ENCODE measurements around the gene PRMT2.

- TF ChIP-seq RAD21 (IDR thresholded peaks at IDR 0.05; ENCODE audit: low read depth), result no peak
- no peak for TF ChIP-seq TAF1 (IDR thresholded peaks at IDR 0.05; ENCODE audit: low read depth)
- no peak for TF ChIP-seq MAX (IDR thresholded peaks at IDR 0.05)
- no peak for TF ChIP-seq FOXM1 (IDR thresholded peaks at IDR 0.05; ENCODE audit: borderline replicate concordance, low read depth)
- TF ChIP-seq ZBTB7A (IDR thresholded peaks at IDR 0.05; ENCODE audit: low read depth), result no peak
- no peak for TF ChIP-seq EGR1 (IDR thresholded peaks at IDR 0.05)
- no peak for TF ChIP-seq REST (IDR thresholded peaks at IDR 0.05; ENCODE audit: low read depth)
- TF ChIP-seq NFIC (IDR thresholded peaks at IDR 0.05), result no peak
- TF ChIP-seq CEBPB (IDR thresholded peaks at IDR 0.05), result no peak
- no peak for TF ChIP-seq USF1 (IDR thresholded peaks at IDR 0.05)
- no peak for TF ChIP-seq EP300 (IDR thresholded peaks at IDR 0.05; ENCODE audit: borderline replicate concordance)
These were observed 32.2 kb upstream of the PRMT2 start for GRCh38 chr21:46603228-46603627.
